NCI-H345 treated with DMSO at 0.1 percent for 48 hours (cell line): ENCODE results near the gene CD48.
"Not testable (repeated sequence)": the region's sequence is repeated elsewhere in the genome, so short reads cannot be mapped to it uniquely, and the experiment has no call there.

Source experiments
- DNase-seq: peaks from one replicate; lab custom pipeline; 2025; ENCODE audit not compliant: unreplicated experiment; lab: John Stamatoyannopoulos, UW

Gene CD48

DNA sequence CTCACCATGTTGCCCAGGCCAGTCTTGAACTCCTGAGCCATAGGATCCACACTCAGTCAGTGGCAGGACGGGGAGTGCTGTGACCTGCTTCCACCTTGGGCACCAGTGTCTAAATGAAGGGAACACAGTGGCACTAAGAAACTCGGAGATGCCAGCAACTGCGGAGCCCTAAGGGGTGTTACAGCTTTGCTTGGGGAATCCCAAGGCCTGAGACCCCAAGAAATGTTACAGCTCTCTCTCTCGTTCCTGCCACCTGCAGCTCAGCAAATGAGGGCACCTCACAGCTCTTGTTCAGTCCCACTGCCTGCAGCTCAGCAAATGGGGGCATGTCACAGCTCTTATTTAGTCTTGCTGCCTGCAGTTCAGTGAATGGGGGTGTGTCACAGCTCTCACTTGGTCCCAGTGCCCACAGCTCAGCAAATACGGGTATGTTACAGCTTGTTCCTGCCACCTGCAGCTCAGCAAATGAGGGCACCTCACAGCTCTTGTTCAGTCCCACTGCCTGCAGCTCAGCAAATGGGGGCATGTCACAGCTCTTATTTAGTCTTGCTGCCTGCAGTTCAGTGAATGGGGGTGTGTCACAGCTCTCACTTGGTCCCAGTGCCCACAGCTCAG is 2.5 kb upstream of the CD48 start:
- DNase-seq, result not testable (repeated sequence)

GRCh38 chr1:160713161-160713560 is 1.5 kb upstream of the CD48 start:
- no peak for DNase-seq

DNA sequence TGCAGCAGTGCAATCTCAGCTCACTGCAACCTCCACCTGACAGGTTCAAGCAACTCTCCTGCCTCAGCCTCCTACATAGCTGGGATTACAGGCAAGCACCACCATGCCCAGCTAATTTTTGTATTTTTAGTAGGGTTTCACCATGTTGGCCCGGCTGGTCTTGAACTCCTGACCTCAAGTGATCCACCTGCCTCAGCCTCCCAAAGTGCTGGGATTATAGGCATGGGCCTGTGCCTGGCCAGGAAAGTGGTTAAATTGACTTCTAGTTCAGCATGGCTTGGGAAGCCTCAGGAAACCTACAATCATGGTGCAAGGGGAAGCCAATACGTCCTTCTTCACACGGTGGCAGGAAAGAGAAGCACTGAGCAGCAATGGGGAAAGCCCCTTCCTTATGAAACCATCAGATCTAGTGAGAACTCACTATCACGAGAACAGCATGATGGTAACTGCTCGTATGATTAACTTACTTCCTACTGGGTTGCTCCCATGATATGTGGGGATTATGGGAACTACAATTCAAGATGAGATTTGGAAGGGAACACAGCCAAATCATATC is 981 bp upstream of the CD48 start:
- not testable (repeated sequence) for DNase-seq

GRCh38 chr1:160711276-160711601 is 383 bp downstream of the CD48 start:
- DNase-seq, result no peak

- DNase-seq, result no peak
Observed at GRCh38 chr1:160710517-160711252, 937 bp downstream of the CD48 start.

GRCh38 chr1:160709715-160710114 is 1.9 kb downstream of the CD48 start:
- no peak for DNase-seq

- no peak for DNase-seq
Observed at GRCh38 chr1:160708801-160709200, 2.8 kb downstream of the CD48 start.

DNA sequence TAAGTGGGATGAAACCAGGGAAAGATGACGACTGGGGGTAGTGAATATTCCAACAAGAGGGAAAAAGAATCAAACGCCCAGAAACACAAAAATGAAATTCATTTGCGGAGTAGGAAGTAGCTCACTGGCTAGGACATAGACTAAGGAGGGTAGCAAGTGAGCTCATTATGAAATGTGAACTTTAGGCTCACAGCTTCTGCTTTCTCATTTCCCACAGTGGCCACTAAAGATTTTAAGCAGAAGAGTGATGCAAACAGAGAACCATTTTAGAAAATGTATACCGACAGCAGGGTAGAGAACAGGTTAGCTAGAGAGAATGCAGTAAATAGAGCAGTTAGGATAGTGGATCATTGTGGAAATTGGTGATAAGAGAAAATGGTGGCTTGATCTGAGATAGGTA is 3.5 kb downstream of the CD48 start:
- no peak for DNase-seq

GRCh38 chr1:160707236-160708064 is 4.2 kb downstream of the CD48 start:
- no peak for DNase-seq

DNA sequence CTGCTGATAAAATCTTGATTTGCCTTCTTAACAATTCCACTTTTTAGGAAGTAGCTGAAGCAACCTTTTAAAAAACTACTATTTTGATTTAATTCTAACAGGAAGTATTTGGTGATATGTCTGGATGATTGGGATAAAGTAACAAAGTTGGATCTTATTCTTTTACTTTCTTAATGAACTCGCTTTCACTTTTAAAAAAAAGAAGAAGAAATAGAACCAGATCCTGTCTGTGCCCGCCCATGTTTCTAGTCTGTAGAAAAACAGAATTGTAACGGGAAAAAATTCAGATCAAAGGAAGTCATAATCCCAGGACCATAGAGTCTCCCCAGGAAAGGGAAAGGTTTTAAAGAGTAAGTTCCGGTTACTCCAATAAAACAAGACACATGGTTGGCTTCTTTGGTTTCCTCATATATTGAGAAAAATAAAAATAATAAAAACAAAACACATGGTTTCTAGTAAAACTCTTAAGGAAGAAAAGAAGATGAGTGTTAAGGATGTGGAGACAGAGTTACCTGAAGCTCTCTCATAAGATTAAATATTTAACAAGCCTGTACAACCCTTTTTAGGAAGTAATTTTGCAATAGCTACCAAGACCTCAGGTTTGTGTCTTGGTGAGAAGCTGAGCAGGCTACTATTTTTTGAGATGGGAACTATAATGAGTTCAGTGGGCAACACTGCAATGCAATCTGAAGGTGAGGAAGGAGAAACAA is 4.9 kb downstream of the CD48 start:
- DNase-seq, result no peak

GRCh38 chr1:160705742-160706141 is 5.9 kb downstream of the CD48 start:
- no peak for DNase-seq

GRCh38 chr1:160705212-160705621 is 6.4 kb downstream of the CD48 start:
- not testable (repeated sequence) for DNase-seq

GRCh38 chr1:160704250-160704649 is 7.4 kb downstream of the CD48 start:
- DNase-seq, result no peak

GRCh38 chr1:160702100-160702499 is 9.5 kb downstream of the CD48 start:
- DNase-seq, result no peak

GRCh38 chr1:160692390-160692789 is 19.2 kb downstream of the CD48 start:
- DNase-seq, result not testable (repeated sequence)

DNA sequence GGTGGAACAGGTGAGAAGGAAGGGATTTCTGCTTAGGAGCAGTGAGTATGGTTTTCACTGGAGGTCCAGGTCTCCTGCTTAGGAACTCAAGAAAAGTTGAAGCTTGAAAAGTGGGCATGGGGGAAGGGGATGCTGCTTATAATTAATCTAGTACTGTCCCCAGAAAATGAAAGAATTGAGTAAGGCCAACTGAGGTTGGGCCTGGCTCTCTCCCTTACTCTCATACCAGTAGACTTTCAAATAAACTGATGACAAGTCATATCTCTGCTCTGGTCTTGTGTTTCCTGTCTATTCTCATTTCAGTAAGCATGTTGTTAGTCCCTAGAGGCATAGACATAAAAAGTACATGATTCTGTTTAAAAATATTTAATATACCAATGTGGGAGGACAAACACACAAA is 26.4 kb downstream of the CD48 start:
- DNase-seq, result no peak

DNA sequence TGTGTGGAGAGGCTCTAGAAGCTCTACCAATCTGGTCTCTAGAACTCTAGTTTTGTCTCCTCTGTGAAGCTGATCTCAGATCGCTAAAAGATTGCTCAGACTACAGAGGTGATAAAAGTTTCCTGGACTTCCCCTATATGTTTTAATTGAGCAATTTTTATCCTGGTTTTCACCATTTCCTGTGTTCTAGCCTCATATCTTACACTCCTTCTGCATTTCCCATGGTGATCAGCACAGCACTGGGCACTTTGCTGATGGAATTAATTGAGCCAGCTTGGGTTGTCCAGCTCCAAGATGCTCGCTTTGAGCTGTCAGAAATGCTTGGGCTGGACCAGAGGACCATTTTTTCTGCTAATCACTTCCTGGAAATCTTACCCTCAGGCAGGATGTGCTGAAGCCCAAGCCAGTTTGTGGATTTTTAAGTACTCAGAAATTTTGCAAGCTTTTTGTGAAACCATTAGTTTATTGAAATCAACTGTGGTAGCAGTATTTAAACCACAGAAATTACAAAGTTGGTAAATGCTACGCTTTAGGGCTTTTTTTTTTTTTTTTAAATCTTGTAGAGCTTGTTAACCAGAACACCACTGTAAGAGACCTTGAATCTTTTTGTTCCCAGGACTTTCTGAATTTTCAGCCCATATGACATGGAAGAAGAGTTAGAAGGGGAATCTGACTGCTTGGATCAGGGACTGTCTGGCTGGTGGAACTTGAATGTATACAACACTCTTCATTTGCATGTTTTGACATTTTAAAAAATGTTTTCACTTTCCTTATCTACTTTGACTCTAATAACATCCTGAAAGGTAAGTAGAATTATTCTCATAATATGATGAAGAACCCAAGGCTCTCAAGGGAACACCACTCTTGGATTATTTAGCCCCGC is 28.4 kb downstream of the CD48 start:
- no peak for DNase-seq

DNA sequence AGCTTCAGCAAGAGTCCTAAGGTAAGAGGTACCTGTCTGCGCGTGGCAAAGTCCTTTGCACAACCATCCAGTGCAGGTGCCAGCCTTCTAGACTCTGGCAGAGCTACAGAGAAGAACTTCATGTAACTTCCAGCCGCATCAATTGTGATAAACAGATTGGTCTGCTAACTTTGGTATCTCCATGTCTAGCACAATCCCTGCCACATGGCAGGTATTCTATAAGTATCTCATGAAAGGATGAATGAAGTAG is 29.8 kb downstream of the CD48 start:
- no peak for DNase-seq

GRCh38 chr1:160681066-160681890 is 30.3 kb downstream of the CD48 start:
- peak; percentile 48 for DNase-seq

DNA sequence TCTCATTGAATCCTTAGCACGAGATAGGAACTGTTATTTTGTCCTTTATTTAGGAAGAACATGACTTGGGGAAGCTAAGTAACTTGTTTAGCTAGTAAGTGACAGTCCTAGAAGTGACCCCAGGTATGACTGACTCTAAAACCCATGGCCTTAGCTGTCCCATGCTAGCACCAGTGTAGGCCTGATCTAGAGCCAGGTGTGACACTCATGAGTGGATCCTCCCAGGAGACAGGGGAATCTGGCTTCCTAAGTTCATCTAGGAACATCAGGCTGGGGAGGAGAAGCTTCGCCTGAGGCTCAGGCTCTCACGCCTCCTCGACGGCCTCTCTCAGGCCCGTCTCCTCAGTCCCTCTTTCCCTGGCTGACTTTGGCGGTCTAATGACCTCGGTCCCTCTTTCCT is 31.2 kb downstream of the CD48 start:
- no peak for DNase-seq
